PC-9 (cell line): ENCODE results near the gene ANKDD1B. TPM values are rescaled to one million over a fixed set of nuclear protein-coding genes. Genes with fewer than 3 reads are reported as not detected.
A peak's percentile ranks its signal among the peaks of the same experiment; 100 is the strongest.

ENCODE experiments used
- BruUV-seq: library from RNA; stranded (reverse); fragments of 400-500 nt; replicated peaks from 2 replicates; lab custom pipeline; 2021; lab: Mats Ljungman, UMichigan
- CTCF ChIA-PET: fragments of 300-600 bp; sonication (Branson Sonifier 250); formaldehyde crosslinking; loops from one replicate; lab custom pipeline; 2022; ENCODE audit warnings: antibody characterized with exemption; lab: Charles Lee
- POLR2A ChIA-PET: fragments of 300-600 bp; sonication (Branson Sonifier 250); formaldehyde crosslinking; loops from one replicate; lab custom pipeline; 2022; ENCODE audit warnings: antibody characterized with exemption; ENCODE audit not compliant: unreplicated experiment; lab: Charles Lee
- DNase-seq, 2 experiments: peaks; one replicate each; pipeline versions ENCODE4 v3.0.0 to v3.0.0-alpha.2; 2015 to 2022; ENCODE audit warnings: mixed read lengths in 1 of 2
- H2AFZ ChIP-seq: fragments of 200-600 bp; sonication (generic); 2 replicates; pipeline ENCODE4 v1.8.1; 2017; ENCODE audit warnings: antibody characterized with exemption
- H3F3A ChIP-seq: fragments of 200-600 bp; sonication (generic); 2 replicates; pipeline ENCODE4 v1.8.1; 2017; ENCODE audit warnings: antibody characterized with exemption, mild to moderate bottlenecking, low read depth; ENCODE audit not compliant: insufficient read depth
- H3K27ac ChIP-seq: fragments of 200-600 bp; sonication (generic); 2 replicates; pipeline ENCODE4 v1.6.1; 2016; ENCODE audit warnings: mixed run types
- H3K27me3 ChIP-seq: fragments of 200-600 bp; sonication (generic); 2 replicates; pipeline ENCODE4 v1.6.1; 2016; ENCODE audit warnings: low read depth, mixed run types; ENCODE audit not compliant: insufficient read depth
- H3K36me3 ChIP-seq: fragments of 200-600 bp; sonication (generic); 2 replicates; pipeline ENCODE4 v1.6.1; 2016; ENCODE audit warnings: low read depth, mixed run types
- H3K4me1 ChIP-seq: fragments of 200-600 bp; sonication (generic); replicated peaks from 2 replicates; pipeline ENCODE4 v1.6.1; 2016; ENCODE audit warnings: mixed run types; ENCODE audit not compliant: insufficient read depth
- H3K4me2 ChIP-seq: fragments of 200-600 bp; sonication (generic); 2 replicates; pipeline ENCODE4 v1.6.1; 2017; ENCODE audit warnings: mixed run types
- H3K4me3 ChIP-seq: fragments of 200-600 bp; sonication (generic); 2 replicates; pipeline ENCODE4 v1.6.1; 2016; ENCODE audit warnings: mixed run types
- H3K79me2 ChIP-seq: fragments of 200-600 bp; sonication (generic); 2 replicates; pipeline ENCODE4 v1.6.1; 2017; ENCODE audit warnings: low read depth, mixed run types
- H3K9me2 ChIP-seq: fragments of 200-600 bp; sonication (generic); 2 replicates; pipeline ENCODE4 v1.8.1; 2017; ENCODE audit warnings: mild to moderate bottlenecking; ENCODE audit not compliant: insufficient read depth
- H3K9me3 ChIP-seq: fragments of 200-600 bp; sonication (generic); 2 replicates; pipeline ENCODE4 v1.8.1; 2016; ENCODE audit warnings: low read depth; ENCODE audit not compliant: insufficient read depth
- H4K20me1 ChIP-seq: fragments of 200-600 bp; sonication (generic); 2 replicates; pipeline ENCODE4 v1.8.1; 2017; ENCODE audit not compliant: insufficient read depth
- CTCF ChIP-seq: fragments of 200-600 bp; sonication (generic); conservative IDR thresholded peaks from 2 replicates; pipeline ENCODE4 v1.6.1; 2017; ENCODE audit warnings: mixed run types, antibody characterized with exemption, mild to moderate bottlenecking, moderate library complexity
- EZH2 ChIP-seq: fragments of 200-600 bp; sonication (generic); IDR thresholded peaks from 2 replicates; pipeline ENCODE4 v1.8.0; 2017; ENCODE audit warnings: antibody characterized with exemption, low read depth
- intact Hi-C: fragments of 100-400 bp; cut with micrococcal nuclease; formaldehyde crosslinking; loops from one replicate; pipeline ENCODE4 v1.10.0; 2022; ENCODE audit not compliant: unreplicated experiment
- total RNA-seq: library from RNA; stranded (reverse); gene quantifications from 2 replicates; pipeline ENCODE4 v1.2.3, GENCODE V29; 2021

ANKDD1B gene
- total RNA-seq, 1 experiment from 2014 or later, result 0.31 TPM

GRCh38 chr5:75620184-75620959 lies 9.1 kb downstream of the ANKDD1B start:
- H3K27ac ChIP-seq, result no peak overlapping the region
- H3K4me3 ChIP-seq, result no peak overlapping the region
- no peaks in the 10 kb centered on the region for H3K9me2 ChIP-seq
- TF ChIP-seq CTCF, result no peak
- TF ChIP-seq EZH2, result no peak
- intact Hi-C loops, result loop anchor here (5.0 kb wide), 1 partner anchor 108 kb away; the partner anchor contains the start of genes CERT1 and POLK
- peaks cover 11% of the 10 kb centered on the region for H3F3A ChIP-seq
- H2AFZ ChIP-seq, result no peak overlapping the region
- no peaks in the 10 kb centered on the region for H4K20me1 ChIP-seq
- no peak for DNase-seq
- BruUV-seq, result no TSS peak
- no peaks in the 10 kb centered on the region for H3K9me3 ChIP-seq
- no peaks in the 10 kb centered on the region for H3K27me3 ChIP-seq
- peaks cover 23% of the 10 kb centered on the region for H3K4me1 ChIP-seq
- H3K79me2 ChIP-seq, result no peaks in the 10 kb centered on the region
- no peak overlapping the region for H3K4me2 ChIP-seq
- H3K36me3 ChIP-seq, result no peaks in the 10 kb centered on the region
- ChIA-PET POLR2A (interaction anchor here (0.7 kb wide), 1 partner anchor 9 kb away, joined by 5 read pairs; the partner anchor contains the start of gene ANKDD1B), CTCF (no interaction called here)

GRCh38 chr5:75622564-75622963 lies 11.3 kb downstream of the ANKDD1B start:
- TF ChIP-seq CTCF (no peak), EZH2 (no peak)
- H4K20me1 ChIP-seq, result no peaks in the 10 kb centered on the region

GRCh38 chr5:75623846-75624245 lies 12.6 kb downstream of the ANKDD1B start:
- peak in 1 of 2 experiments; percentile 62 for DNase-seq
- 0 out of 2 replicates have a peak overlapping the region, but pooled peaks have one; percentile 18 for H3K27ac ChIP-seq
- ChIA-PET POLR2A (no interaction called here), CTCF (no interaction called here)
- H3K4me2 ChIP-seq, result no peak overlapping the region
- H3K36me3 ChIP-seq, result no peaks in the 10 kb centered on the region
- no peaks in the 10 kb centered on the region for H3K79me2 ChIP-seq
- H3K9me3 ChIP-seq, result no peaks in the 10 kb centered on the region
- H4K20me1 ChIP-seq, result no peaks in the 10 kb centered on the region
- no peaks in the 10 kb centered on the region for H3K27me3 ChIP-seq
- intact Hi-C loops, result loop anchor here (5.0 kb wide), 1 partner anchor 112 kb away; the partner anchor contains the start of genes CERT1 and POLK
- TF ChIP-seq CTCF (no peak), EZH2 (no peak)
- BruUV-seq, result no TSS peak
- H2AFZ ChIP-seq, result 0 out of 2 replicates have a peak overlapping the region, but pooled peaks have one; percentile 9
- no peaks in the 10 kb centered on the region for H3K9me2 ChIP-seq
- no peak overlapping the region for H3K4me3 ChIP-seq
- peaks cover 11% of the 10 kb centered on the region for H3F3A ChIP-seq
- peaks cover 23% of the 10 kb centered on the region for H3K4me1 ChIP-seq

More at GRCh38 chr5:75622564-75622963, 11.3 kb downstream of the ANKDD1B start:
- no peaks in the 10 kb centered on the region for H3K79me2 ChIP-seq
- peaks cover 11% of the 10 kb centered on the region for H3F3A ChIP-seq
- DNase-seq, result peak; percentile 46 to 94
- H3K9me2 ChIP-seq, result no peaks in the 10 kb centered on the region
- ChIA-PET CTCF (no interaction called here), POLR2A (interaction anchor here (0.6 to 0.7 kb wide), 4 partner anchors 11 to 125 kb away, joined by 3 to 8 read pairs (median 6); partner anchors contain the start of gene ANKDD1B)
- BruUV-seq, result no TSS peak
- no peaks in the 10 kb centered on the region for H3K36me3 ChIP-seq
- no peaks in the 10 kb centered on the region for H3K27me3 ChIP-seq
- H3K4me3 ChIP-seq, result no peak overlapping the region
- peak overlapping the region; percentile 23 for H3K4me2 ChIP-seq
- no peak overlapping the region for H2AFZ ChIP-seq
- H3K9me3 ChIP-seq, result no peaks in the 10 kb centered on the region
- H3K27ac ChIP-seq, result peak overlapping the region; percentile 47
- H3K4me1 ChIP-seq, result peaks cover 23% of the 10 kb centered on the region
- intact Hi-C loops, result loop anchor here (5.0 kb wide), 1 partner anchor 110 kb away; the partner anchor contains the start of genes CERT1 and POLK
